ENCODE measurements around the gene RTL10.

The RTL10 gene, protein sequence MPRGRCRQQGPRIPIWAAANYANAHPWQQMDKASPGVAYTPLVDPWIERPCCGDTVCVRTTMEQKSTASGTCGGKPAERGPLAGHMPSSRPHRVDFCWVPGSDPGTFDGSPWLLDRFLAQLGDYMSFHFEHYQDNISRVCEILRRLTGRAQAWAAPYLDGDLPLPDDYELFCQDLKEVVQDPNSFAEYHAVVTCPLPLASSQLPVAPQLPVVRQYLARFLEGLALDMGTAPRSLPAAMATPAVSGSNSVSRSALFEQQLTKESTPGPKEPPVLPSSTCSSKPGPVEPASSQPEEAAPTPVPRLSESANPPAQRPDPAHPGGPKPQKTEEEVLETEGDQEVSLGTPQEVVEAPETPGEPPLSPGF

GRCh38 chr22:19854778-19855503 is at the start of gene RTL10, which contains the start of gene GNB1L:
Gene RTL10 (minus strand): TSS chr22:19854874. CDS start chr22:19852261, 2,613 bp downstream.
Gene GNB1L (minus strand): TSS chr22:19854874. CDS start chr22:19821355, 33,519 bp downstream.
- peak; percentile 96 for DNase-seq

GRCh38 chr22:19904174-19904856 is 49.6 kb upstream of the RTL10 start:
- DNase-seq: no peak

DNA sequence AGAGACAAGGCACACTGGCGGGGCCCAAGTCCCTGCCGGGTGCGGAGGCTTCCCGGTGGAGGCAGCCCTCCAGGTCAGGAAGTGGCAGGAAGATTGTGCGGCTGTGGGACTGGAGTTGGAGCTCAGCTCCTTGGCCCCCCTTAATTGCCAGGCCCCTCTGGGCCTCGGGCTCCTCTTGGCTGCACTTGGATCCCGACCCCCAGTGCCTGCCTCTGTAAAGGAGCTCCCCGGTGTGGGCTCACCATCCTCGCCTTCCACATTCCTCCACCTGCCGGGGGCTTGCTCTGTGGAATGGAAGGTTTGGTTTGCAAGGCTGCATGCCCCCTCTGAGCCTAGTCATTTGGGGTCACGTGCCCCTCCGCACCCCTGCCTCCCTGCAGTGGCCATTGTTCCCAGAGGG is 48.8 kb upstream of the RTL10 start:
- DNase-seq: no peak

DNA sequence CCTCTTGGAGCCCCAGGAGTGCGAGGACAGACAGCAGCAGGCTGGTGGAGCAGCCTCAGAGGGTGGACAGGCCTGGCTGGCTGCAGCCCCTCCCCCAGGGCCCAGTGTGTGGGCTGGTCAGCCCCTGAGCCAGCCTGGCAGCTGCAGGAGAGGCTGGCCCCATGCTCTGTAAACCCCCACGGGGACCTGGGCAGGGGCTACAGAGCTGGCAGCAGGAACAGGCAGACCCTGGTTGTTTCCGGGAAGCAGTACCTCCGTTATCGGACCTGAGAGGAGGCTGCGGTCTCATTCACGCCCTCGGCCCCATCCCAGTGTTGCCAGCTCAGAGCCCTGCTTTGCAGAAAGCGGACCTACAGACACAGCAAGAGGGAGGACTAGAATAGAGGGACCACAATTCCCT is 48.4 kb upstream of the RTL10 start:
- DNase-seq: no peak

- DNase-seq: no peak
Measured at GRCh38 chr22:19902245-19902715, 47.6 kb upstream of the RTL10 start.

DNA sequence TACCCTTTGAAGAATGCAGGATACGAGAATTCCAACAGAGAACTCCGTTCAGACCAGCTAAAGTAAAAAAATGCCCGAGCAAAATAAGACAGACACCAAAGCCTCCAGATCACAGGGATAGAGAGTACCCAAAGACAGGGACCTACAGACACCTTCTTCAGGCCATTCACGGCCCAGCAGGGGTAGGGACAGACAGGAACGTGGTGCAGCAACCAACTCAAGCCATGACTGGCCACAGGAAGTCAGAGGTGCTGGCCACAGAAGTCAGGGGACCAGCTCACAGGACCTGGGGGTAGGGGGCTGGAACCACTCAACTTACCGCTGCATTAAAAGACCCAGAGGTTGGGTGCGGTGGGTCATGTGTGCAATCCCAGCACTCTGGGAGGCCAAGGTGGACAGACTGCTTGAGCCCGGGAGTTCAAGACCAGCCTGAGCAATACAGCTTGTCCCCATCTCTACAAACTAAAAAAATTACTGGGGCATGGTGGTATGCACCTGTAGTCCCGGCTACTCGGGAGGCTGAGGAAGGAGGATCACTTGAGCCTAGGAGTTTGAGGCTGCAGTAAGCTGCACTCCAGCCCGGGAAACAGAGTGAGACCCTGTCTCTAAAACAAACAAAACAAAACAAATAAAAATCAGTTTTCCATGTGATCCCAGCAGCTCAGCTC is 47.0 kb upstream of the RTL10 start:
- no peak for DNase-seq

GRCh38 chr22:19900707-19901436 is 46.2 kb upstream of the RTL10 start:
- DNase-seq: no peak

- DNase-seq: no peak
Measured at GRCh38 chr22:19898831-19899567, 44.3 kb upstream of the RTL10 start.

DNA sequence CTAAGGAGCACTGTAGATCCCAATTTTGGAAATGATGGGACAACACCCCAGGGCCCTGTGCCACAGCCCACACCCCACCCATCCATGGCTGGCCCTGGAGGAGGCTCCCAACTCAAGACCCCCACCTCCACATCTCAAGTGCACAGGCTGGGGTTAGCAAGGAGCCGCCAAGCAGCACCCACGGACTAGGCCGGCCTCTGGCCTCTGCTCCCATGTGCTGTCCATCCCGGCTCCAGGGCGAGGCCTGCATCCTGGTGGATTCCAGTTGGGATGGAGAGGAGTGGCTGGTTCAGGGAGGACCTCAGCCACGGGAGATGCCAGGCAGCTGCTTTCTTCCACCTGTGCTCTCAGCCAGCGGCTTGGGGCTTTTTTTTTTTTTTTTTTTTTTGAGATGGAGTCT is 43.5 kb upstream of the RTL10 start:
- DNase-seq: no peak

GRCh38 chr22:19897726-19898125 is 43.1 kb upstream of the RTL10 start:
- no peak for DNase-seq

DNA sequence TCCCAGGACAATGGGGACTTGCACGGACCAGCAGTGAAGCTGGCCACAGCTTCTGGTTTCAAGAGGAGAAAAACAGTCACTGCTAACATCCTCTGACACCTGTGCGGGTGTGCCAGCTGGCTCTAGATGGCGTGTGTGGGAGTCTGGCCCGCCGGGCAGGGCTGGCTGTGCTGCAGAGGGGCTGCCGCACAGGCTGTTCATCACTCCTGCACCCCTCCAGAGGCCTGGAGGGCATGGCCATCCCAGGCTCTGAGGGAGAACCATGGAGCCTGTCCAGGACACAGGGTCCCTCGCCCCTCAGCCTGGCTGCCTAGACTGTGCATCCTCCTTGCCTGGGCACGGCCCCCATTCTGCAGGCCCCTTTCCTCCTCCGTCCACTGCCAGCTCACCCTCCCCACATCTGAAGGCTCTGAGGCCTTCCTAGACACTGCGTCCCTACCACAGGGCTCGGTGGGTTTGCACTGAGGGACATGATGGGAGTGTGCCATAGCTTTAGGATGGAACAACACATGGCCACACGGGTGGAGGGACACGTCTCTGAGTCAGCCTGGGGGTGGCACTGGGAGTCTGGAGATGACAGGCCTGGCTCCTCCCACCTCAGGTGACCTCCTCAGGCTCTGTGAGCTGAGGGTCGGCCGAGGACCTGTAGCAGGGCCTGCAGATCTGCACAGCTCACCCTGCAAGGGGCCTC is 42.1 kb upstream of the RTL10 start:
- DNase-seq: peak; percentile 38

DNA sequence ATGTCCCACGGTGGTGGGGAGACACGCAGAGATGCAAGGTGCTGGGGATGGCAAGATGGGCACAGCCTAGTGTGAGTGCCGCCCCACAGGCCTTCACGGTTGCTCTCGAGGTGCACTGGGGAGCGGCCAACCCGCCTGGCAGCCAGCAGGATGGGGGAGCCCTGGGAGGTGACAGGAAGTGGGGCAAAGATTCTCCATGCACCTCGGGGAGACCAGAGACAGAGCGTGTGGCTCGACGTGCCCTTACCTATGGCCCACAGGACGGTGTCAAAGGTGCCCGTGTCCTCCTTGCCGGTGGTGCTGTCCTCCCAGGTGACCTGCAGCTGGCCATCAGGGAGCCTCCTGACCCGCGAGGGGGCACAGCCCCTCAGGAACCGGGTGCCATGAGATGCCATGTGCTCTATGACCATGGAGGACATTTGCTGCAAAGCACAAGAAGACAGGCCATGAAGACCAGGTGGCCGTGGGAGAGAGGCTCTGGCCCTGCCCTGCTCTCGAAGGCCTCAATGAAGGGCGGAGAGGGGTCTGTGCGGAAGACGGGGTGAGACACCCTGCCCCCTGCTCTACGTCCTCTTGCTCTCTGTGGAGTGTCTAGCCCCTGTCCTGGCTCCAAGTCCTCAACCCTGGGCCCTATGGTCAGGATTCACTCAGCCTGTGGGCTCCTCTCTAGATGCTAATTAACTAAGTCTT is 40.6 kb upstream of the RTL10 start:
- DNase-seq: no peak

- no peak for DNase-seq
Measured at GRCh38 chr22:19893363-19893762, 38.7 kb upstream of the RTL10 start.

GRCh38 chr22:19892925-19893324 is 38.3 kb upstream of the RTL10 start:
- no peak for DNase-seq

DNA sequence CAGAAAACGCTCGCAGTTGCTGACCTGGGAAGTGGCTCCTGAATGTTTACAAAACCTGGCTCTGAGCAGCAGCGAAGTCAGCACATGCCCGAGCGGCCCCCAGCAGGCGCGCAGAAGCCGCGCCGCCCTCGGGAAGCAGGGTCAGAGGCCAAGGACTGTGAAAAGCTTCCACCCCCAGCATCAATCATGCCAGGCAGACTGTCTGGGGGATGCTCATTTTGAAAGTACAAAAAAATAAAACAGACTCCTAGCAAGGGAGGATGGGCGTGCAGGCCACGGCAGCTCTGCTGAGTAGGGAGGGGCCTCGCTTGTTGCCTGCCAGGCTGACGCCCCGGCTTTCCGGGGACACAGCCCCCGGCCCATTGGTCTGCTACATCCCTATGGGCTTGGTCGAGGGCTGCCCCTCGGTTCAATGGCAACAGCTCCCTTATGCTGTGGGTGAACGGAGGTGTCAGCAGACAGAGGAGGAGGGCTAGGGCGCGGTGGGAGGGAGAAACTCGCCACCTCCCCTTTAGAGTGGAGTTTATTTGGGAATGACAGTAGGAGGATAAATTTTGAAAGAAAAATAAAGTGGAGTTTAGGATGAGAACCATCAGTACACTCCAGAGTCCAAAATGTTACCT is 37.7 kb upstream of the RTL10 start:
- peak; percentile 49 for DNase-seq

DNA sequence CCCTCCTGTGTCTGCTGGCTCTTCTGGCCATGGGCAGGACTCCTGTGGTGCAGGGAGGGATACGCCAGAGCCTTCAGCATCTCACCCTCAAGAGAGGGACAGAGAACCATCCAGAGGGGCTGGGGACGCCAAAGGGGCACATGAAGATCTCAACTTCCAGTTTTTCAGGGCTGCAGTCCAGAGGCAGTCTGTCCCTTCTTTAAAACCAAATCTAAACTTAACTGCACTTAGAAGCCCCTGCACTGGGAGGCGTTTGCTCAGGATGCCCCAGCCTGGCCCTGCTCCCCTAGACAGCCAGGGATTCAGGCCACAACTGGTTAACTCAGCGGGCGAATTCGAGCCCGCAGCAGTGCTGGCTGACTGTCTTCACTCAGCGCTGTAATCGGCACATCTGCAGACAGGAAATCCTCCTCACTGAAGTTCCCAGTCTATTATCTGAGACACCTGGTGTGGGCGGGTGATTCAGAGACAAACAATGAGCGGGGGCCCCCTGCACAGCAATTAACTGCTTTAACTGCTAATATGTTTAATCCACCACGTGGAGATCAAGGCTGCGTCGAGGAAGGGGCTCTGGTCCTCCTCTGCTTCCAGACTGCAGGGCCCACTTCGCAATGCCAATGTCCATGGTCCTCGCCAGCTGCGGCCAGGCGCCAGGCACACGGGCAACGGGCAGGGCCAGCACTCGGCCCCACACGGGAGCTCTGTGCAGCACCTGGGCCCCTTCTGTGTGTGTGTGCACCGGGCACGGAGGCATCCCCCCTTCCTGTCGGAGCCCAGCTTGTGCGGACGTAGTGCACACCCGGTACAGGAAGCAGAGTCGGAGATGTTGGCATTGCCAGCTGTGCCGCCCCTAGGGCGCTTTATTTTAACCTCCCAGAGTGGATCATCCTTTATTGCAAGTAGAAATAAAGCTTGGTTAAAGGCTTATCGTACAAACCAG is 36.9 kb upstream of the RTL10 start:
- DNase-seq: peak; percentile 86

GRCh38 chr22:19890502-19891316 is 36.0 kb upstream of the RTL10 start:
- no peak for DNase-seq

GRCh38 chr22:19889951-19890350 is 35.3 kb upstream of the RTL10 start:
- peak; percentile 54 for DNase-seq

All from activated CD8-positive, alpha-beta memory T cell treated with anti-CD3 and anti-CD28 coated beads, Interleukin-2, amount 50 U/mL, for 4 hours (primary cell).